Neural cell (in vitro differentiated cells): ENCODE measurements around the gene CDH20. TPM values are rescaled to one million over a fixed set of nuclear protein-coding genes. Genes with fewer than 3 reads are reported as not detected.

Experiments used
- H2AFZ ChIP-seq: fragments of 200-600, 300-800 bp; sonication (generic), shearing (Covaris generic); 2 replicates; pipeline ENCODE4 v1.6.0; 2014; ENCODE audit warnings: low read depth, mild to moderate bottlenecking, antibody characterized with exemption, low read length, moderate library complexity
- H3F3A ChIP-seq: fragments of 200-600 bp; shearing (Covaris generic); 2 replicates; pipeline ENCODE4 v1.6.1; 2016; ENCODE audit warnings: mild to moderate bottlenecking, moderate library complexity, mixed read lengths, antibody characterized with exemption, low read length; ENCODE audit not compliant: insufficient read depth, poor library complexity, severe bottlenecking
- H3K27ac ChIP-seq: fragments of 200-600, 300-800 bp; sonication (generic), shearing (Covaris generic); 2 replicates; pipeline ENCODE4 v1.5.1; 2014; ENCODE audit warnings: mild to moderate bottlenecking, low read length, moderate library complexity
- H3K27me3 ChIP-seq: fragments of 300-800, 200-600 bp; sonication (generic), shearing (Covaris generic); 2 replicates; pipeline ENCODE4 v1.6.0; 2014; ENCODE audit warnings: mild to moderate bottlenecking, low read depth, low read length, moderate library complexity; ENCODE audit not compliant: insufficient read depth
- H3K36me3 ChIP-seq: fragments of 300-800, 200-600 bp; sonication (generic), shearing (Covaris generic); 2 replicates; pipeline ENCODE4 v1.5.1; 2014; ENCODE audit warnings: mild to moderate bottlenecking, antibody characterized with exemption, low read length, moderate library complexity; ENCODE audit not compliant: insufficient read depth
- H3K4me2 ChIP-seq: fragments of 300-800, 200-600 bp; sonication (generic), shearing (Covaris generic); 2 replicates; pipeline ENCODE4 v1.6.0; 2014; ENCODE audit warnings: mild to moderate bottlenecking, low read length
- H3K4me3 ChIP-seq: fragments of 300-800, 200-600 bp; sonication (generic), shearing (Covaris generic); 2 replicates; pipeline ENCODE4 v1.5.1; 2014; ENCODE audit warnings: mild to moderate bottlenecking, low read length, moderate library complexity
- H3K79me2 ChIP-seq: fragments of 200-600 bp; shearing (Covaris generic); replicated peaks from 2 replicates; pipeline ENCODE4 v1.6.0; 2014; ENCODE audit warnings: mild to moderate bottlenecking, low read length, moderate library complexity; ENCODE audit not compliant: insufficient read depth
- H3K9ac ChIP-seq: fragments of 300-800, 200-600 bp; sonication (generic), shearing (Covaris generic); 2 replicates; pipeline ENCODE4 v1.6.1; 2016; ENCODE audit warnings: mild to moderate bottlenecking, low read length, mixed read lengths
- H3K9me2 ChIP-seq: fragments of 200-600 bp; shearing (Covaris generic); 2 replicates; pipeline ENCODE4 v1.6.1; 2016; ENCODE audit warnings: mild to moderate bottlenecking, low read length, mixed read lengths; ENCODE audit not compliant: insufficient read depth
- H3K9me3 ChIP-seq: fragments of 200-600, 300-800 bp; sonication (generic), shearing (Covaris generic); 2 replicates; pipeline ENCODE4 v1.6.1; 2016; ENCODE audit warnings: mild to moderate bottlenecking, mixed run types, low read length, moderate library complexity, mixed read lengths
- H4K20me1 ChIP-seq: fragments of 200-600 bp; shearing (Covaris generic); 2 replicates; pipeline ENCODE4 v1.6.1; 2016; ENCODE audit warnings: mild to moderate bottlenecking, mixed run types; ENCODE audit not compliant: insufficient read depth
- EP300 ChIP-seq: fragments of 450-650 bp; conservative IDR thresholded peaks from 2 replicates; pipeline ENCODE4 v1.6.1; 2014; ENCODE audit warnings: antibody characterized with exemption, mild to moderate bottlenecking, moderate library complexity; ENCODE audit not compliant: poor library complexity, severe bottlenecking
- EZH2 ChIP-seq: fragments of 200-600, 300-800 bp; shearing (Covaris generic), sonication (generic); IDR thresholded peaks from 2 replicates; pipeline ENCODE4 v1.6.1; 2014; ENCODE audit warnings: antibody characterized with exemption, low read length, borderline replicate concordance, mild to moderate bottlenecking; ENCODE audit not compliant: insufficient read depth, poor library complexity, severe bottlenecking
- MXI1 ChIP-seq: fragments of 450-650 bp; conservative IDR thresholded peaks from 2 replicates; pipeline ENCODE4 v1.6.1; 2014; ENCODE audit warnings: antibody characterized with exemption, mild to moderate bottlenecking; ENCODE audit not compliant: poor library complexity, severe bottlenecking
- POLR2AphosphoS5 ChIP-seq: IDR thresholded peaks from 2 replicates; pipeline ENCODE4 v1.6.1; 2012
- RAD21 ChIP-seq: fragments of 450-650 bp; conservative IDR thresholded peaks from 2 replicates; pipeline ENCODE4 v1.6.1; 2014; ENCODE audit warnings: antibody characterized with exemption, mild to moderate bottlenecking, moderate library complexity
- SMC3 ChIP-seq: fragments of 450-650 bp; conservative IDR thresholded peaks from 2 replicates; pipeline ENCODE4 v1.6.1; 2014; ENCODE audit warnings: antibody characterized with exemption, mild to moderate bottlenecking, moderate library complexity; ENCODE audit not compliant: poor library complexity
- TAF1 ChIP-seq: IDR thresholded peaks from 2 replicates; pipeline ENCODE4 v1.6.1; 2012; ENCODE audit warnings: low read depth
- polyA plus RNA-seq: library from polyadenylated mRNA; depleted of rRNA; stranded (reverse); fragments of >200 nt; gene quantifications from 2 replicates; pipeline ENCODE4 v1.2.3, GENCODE V29; 2014
- TF ChIP-seq, protein P1 (sequence below): fragments of 450-650 bp; IDR thresholded peaks from 2 replicates; pipeline ENCODE4 v1.5.1; 2014; ENCODE audit warnings: antibody characterized with exemption, mild to moderate bottlenecking, moderate library complexity; ENCODE audit not compliant: poor library complexity, severe bottlenecking
- TF ChIP-seq, protein P2 (sequence below): IDR thresholded peaks from 2 replicates; pipeline ENCODE4 v1.6.1; 2012; ENCODE audit warnings: borderline replicate concordance

CDH20 gene
- polyA plus RNA-seq, 1 donor from 2014 or later: 1.7 TPM

DNA sequence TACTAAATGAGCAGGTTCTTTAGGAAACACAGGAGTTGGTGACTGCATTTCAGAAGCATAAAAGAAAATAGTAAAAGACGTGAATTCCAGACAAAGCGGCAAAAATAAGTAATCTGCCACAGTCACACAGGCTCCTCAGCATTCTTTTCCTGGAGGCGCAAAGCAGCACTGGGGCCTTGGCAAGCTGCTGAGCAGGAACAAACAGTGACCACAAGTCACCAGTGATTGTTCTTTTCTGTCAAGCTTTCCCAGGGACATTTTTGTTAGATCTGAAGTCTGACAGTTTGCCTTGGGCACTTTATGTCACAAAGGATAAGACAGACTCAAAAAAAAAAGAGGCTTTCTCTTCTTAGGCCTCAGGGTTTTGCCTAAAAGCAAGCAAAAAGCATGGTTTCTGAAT lies 216.2 kb downstream of the CDH20 start:
- H3K4me3 ChIP-seq: no peak overlapping the region

DNA sequence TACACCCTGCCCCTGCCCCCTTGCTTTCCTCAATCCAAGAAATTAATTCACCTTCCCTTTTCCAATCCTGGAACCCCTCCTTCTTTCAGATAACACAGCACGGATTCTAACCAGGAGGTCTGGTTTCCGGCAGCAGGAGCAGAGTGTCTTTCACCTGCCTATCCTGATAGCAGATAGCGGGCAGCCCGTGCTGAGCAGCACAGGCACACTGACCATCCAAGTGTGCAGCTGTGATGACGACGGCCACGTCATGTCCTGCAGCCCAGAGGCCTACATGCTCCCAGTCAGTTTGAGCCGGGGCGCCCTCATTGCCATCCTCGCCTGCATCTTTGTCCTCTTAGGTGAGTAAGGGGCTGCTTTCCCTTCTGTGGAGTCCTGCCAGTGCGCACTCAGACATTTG lies 216.7 kb downstream of the CDH20 start:
- Histone ChIP-seq H2AFZ (no peak overlapping the region), H3K4me3 (no peak overlapping the region), H3K79me2 (no peaks in the 10 kb centered on the region), H3F3A (no peaks in the 10 kb centered on the region), H3K9me3 (no peaks in the 10 kb centered on the region), H3K27ac (no peak overlapping the region), H3K9ac (no peak overlapping the region), H3K36me3 (no peaks in the 10 kb centered on the region), H4K20me1 (no peaks in the 10 kb centered on the region), H3K27me3 (no peaks in the 10 kb centered on the region), H3K9me2 (no peaks in the 10 kb centered on the region), H3K4me2 (no peak overlapping the region)
- TF ChIP-seq EP300: no peak
- TF ChIP-seq, protein P1, sequence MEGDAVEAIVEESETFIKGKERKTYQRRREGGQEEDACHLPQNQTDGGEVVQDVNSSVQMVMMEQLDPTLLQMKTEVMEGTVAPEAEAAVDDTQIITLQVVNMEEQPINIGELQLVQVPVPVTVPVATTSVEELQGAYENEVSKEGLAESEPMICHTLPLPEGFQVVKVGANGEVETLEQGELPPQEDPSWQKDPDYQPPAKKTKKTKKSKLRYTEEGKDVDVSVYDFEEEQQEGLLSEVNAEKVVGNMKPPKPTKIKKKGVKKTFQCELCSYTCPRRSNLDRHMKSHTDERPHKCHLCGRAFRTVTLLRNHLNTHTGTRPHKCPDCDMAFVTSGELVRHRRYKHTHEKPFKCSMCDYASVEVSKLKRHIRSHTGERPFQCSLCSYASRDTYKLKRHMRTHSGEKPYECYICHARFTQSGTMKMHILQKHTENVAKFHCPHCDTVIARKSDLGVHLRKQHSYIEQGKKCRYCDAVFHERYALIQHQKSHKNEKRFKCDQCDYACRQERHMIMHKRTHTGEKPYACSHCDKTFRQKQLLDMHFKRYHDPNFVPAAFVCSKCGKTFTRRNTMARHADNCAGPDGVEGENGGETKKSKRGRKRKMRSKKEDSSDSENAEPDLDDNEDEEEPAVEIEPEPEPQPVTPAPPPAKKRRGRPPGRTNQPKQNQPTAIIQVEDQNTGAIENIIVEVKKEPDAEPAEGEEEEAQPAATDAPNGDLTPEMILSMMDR: no peak
- TF ChIP-seq POLR2AphosphoS5: no peak
- no peak for TF ChIP-seq RAD21
- TF ChIP-seq TAF1: no peak
- TF ChIP-seq, protein P2, sequence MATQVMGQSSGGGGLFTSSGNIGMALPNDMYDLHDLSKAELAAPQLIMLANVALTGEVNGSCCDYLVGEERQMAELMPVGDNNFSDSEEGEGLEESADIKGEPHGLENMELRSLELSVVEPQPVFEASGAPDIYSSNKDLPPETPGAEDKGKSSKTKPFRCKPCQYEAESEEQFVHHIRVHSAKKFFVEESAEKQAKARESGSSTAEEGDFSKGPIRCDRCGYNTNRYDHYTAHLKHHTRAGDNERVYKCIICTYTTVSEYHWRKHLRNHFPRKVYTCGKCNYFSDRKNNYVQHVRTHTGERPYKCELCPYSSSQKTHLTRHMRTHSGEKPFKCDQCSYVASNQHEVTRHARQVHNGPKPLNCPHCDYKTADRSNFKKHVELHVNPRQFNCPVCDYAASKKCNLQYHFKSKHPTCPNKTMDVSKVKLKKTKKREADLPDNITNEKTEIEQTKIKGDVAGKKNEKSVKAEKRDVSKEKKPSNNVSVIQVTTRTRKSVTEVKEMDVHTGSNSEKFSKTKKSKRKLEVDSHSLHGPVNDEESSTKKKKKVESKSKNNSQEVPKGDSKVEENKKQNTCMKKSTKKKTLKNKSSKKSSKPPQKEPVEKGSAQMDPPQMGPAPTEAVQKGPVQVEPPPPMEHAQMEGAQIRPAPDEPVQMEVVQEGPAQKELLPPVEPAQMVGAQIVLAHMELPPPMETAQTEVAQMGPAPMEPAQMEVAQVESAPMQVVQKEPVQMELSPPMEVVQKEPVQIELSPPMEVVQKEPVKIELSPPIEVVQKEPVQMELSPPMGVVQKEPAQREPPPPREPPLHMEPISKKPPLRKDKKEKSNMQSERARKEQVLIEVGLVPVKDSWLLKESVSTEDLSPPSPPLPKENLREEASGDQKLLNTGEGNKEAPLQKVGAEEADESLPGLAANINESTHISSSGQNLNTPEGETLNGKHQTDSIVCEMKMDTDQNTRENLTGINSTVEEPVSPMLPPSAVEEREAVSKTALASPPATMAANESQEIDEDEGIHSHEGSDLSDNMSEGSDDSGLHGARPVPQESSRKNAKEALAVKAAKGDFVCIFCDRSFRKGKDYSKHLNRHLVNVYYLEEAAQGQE: no peak
- no peak for TF ChIP-seq MXI1
- TF ChIP-seq SMC3: no peak
- TF ChIP-seq EZH2: no peak

More for the DNA sequence above, 216.2 kb downstream of the CDH20 start:
- Histone ChIP-seq H3K27ac (no peak overlapping the region), H3K9ac (no peak overlapping the region), H4K20me1 (no peaks in the 10 kb centered on the region), H2AFZ (no peak overlapping the region), H3K27me3 (no peaks in the 10 kb centered on the region), H3K4me2 (no peak overlapping the region), H3K9me2 (no peaks in the 10 kb centered on the region), H3K36me3 (no peaks in the 10 kb centered on the region), H3F3A (no peaks in the 10 kb centered on the region), H3K79me2 (no peaks in the 10 kb centered on the region), H3K9me3 (no peaks in the 10 kb centered on the region)
- TF ChIP-seq, protein P1: no peak
- TF ChIP-seq MXI1 (no peak), RAD21 (no peak), POLR2AphosphoS5 (no peak), EP300 (no peak)
